ENCODE results near the gene ILF2.

The ILF2 gene

DNA sequence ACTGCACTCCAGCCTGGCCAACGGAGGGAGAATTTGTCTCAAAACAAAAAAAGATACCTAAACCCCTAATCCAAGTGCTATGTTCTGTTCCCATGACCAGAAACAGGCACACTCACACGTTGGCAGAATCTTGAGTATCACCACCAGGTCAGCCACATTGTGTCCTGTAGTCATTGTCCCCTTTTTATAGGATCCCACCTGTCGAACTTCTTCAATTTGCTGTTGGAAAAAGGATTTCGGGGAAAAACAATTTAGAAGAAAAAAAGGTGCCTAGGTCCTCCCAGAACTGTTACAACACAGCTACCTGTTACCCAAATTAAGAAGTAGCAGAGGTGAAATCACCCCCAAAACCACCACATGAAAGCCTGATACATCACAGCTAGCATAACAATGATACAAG is 3.4 kb downstream of the ILF2 start:
- Histone ChIP-seq H3K36me3 (peaks cover 83% of the 10 kb centered on the region), H3K27me3 (ENCODE audit: insufficient read depth, low read depth, severe bottlenecking) (no peaks in the 10 kb centered on the region), H3K9me3 (ENCODE audit: severe bottlenecking) (no peaks in the 10 kb centered on the region), H3K4me3 (ENCODE audit: low read depth, low read length) (no peak overlapping the region), H3K27ac (no peak overlapping the region)
- TF ChIP-seq, protein P1, sequence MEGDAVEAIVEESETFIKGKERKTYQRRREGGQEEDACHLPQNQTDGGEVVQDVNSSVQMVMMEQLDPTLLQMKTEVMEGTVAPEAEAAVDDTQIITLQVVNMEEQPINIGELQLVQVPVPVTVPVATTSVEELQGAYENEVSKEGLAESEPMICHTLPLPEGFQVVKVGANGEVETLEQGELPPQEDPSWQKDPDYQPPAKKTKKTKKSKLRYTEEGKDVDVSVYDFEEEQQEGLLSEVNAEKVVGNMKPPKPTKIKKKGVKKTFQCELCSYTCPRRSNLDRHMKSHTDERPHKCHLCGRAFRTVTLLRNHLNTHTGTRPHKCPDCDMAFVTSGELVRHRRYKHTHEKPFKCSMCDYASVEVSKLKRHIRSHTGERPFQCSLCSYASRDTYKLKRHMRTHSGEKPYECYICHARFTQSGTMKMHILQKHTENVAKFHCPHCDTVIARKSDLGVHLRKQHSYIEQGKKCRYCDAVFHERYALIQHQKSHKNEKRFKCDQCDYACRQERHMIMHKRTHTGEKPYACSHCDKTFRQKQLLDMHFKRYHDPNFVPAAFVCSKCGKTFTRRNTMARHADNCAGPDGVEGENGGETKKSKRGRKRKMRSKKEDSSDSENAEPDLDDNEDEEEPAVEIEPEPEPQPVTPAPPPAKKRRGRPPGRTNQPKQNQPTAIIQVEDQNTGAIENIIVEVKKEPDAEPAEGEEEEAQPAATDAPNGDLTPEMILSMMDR (IDR thresholded peaks at IDR 0.05; ENCODE audit: low read depth, low read length) = no peak
- no peak for DNase-seq

DNA sequence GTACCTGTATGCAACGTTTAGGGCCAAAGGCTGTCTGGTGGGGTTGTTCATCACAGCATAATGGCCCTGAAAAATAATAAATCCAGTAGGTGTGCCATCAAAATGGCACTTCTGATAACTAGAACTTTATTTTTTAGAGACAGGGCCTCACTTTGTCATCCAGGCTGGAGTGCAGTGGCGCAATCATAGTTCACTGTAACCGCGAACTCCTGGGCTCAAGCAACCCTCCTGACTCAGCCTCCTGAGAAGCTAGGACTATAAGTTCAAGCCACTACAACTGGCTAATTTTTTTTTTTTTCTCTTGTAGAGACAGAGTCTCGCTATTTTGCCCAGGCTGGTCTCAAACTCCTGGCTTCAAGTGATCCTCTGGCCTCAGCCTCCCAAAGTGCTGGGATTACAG is 7.6 kb downstream of the ILF2 start:
- Histone ChIP-seq H3K36me3 (peaks cover 90% of the 10 kb centered on the region), H3K4me3 (ENCODE audit: low read depth, low read length) (no peak overlapping the region), H3K27ac (no peak overlapping the region; the same call in 1 of the 2 replicates), H3K9me3 (ENCODE audit: severe bottlenecking) (no peaks in the 10 kb centered on the region), H3K27me3 (ENCODE audit: insufficient read depth, low read depth, severe bottlenecking) (no peaks in the 10 kb centered on the region)
- DNase-seq = no peak
- TF ChIP-seq, protein P1 (IDR thresholded peaks at IDR 0.05; ENCODE audit: low read depth, low read length) = no peak

DNA sequence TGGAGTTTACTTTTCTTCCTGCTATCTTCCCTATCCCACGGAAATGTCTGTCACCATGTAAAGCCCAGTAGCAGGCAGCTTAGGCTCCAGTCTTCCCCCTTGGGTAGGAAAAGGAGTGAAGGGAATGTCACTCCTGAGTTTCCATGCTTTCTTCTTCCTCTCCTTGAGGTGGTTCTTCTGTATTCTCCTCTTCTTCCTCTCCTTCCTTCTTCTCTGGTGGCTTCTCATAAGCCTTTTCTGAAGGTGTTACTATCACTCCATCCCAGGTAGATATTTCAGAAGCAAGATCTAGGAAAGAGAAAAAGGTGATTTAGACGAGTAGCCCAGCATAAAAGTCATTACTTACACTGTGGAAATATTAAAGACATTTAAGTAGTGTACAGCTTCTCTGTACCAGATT is 8.5 kb downstream of the ILF2 start:
- Histone ChIP-seq H3K36me3 (peaks cover 81% of the 10 kb centered on the region), H3K4me3 (ENCODE audit: low read depth, low read length) (no peak overlapping the region), H3K9me3 (ENCODE audit: severe bottlenecking) (no peaks in the 10 kb centered on the region), H3K27ac (no peak overlapping the region; the same call in 1 of the 2 replicates), H3K27me3 (ENCODE audit: insufficient read depth, low read depth, severe bottlenecking) (no peaks in the 10 kb centered on the region)
- no peak for DNase-seq
- TF ChIP-seq, protein P1 (IDR thresholded peaks at IDR 0.05; ENCODE audit: low read depth, low read length) = no peak

DNA sequence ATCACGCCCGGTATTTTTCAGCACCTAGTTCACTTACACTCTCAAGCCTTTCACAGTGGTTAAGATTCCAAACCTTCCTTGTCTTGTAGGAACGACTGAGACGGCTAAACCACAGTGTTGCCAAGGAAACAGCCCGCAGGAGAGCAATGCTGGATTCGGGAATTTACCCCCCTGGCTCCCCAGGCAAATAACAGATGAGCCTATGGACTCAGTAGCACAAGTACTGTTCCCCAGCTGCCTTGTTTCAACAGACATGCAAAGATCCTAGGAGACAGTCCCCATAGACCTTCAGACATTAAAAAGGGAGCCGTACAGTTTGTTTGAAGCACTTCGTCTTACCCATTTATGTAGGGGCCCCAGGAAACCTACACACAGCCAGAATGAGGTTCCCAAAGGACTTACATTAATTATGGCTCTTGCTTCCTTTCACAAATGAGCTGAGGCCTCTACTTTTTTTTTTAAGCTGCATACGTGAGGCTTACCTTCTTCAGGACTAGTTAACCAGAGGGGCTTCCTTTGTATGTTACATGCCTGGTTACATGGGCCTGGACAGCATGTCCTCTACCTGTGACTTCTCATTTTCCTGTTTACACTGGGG is 9.6 kb downstream of the ILF2 start:
- TF ChIP-seq, protein P1 (IDR thresholded peaks at IDR 0.05; ENCODE audit: low read depth, low read length) = no peak
- Histone ChIP-seq H3K9me3 (ENCODE audit: severe bottlenecking) (no peaks in the 10 kb centered on the region), H3K27me3 (ENCODE audit: insufficient read depth, low read depth, severe bottlenecking) (no peaks in the 10 kb centered on the region), H3K4me3 (ENCODE audit: low read depth, low read length) (no peak overlapping the region), H3K27ac (peak overlapping the region; percentile 9), H3K36me3 (peaks cover 70% of the 10 kb centered on the region)
- no peak for DNase-seq

DNA sequence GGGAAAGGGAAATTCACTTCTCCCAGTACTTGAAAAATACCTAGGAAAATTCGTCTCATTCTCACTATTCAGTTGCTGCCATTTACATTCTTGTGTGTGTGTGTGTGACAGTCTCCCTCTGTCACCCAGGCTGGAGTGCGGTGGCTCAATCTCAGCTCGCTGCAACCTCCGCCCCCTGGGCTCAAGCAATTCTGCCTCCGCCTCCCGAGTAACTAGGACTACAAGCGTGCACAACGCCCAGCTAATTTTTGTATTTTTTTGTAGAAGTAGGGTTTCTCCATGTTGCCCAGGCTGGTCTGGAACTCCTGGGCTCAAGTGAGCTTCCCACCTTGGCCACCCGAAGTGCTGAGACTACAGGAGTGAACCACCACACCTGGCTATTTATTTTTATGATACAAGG is 11.1 kb downstream of the ILF2 start:
- Histone ChIP-seq H3K27ac (peak overlapping the region; percentile 96), H3K4me3 (ENCODE audit: low read depth, low read length) (peak overlapping the region; percentile 67)
- TF ChIP-seq, protein P1 (IDR thresholded peaks at IDR 0.05; ENCODE audit: low read depth, low read length) = no peak

DNA sequence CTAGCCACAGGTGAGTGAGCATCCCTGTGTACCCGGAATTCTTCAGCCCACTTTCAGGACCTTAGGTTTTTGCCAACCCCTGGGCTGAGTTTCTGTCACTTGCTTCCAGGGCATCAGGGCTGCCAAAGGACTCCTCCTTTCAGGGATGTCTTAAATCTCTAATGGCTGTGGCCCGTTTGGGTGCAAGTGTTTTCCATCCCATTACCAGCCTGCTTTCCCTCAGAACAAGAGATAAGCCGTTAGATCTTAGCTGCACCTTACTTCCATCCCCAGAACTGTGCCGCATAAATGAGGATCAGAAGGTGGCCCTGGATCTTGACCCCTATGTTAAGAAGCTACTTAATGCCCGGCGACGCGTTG is 11.6 kb downstream of the ILF2 start:
- no peak for DNase-seq
- peaks cover 49% of the 10 kb centered on the region for H3K36me3 ChIP-seq
- H3K9me3 ChIP-seq (ENCODE audit: severe bottlenecking) = no peaks in the 10 kb centered on the region
- TF ChIP-seq, protein P1 (IDR thresholded peaks at IDR 0.05; ENCODE audit: low read depth, low read length) = no peak
- H3K27ac ChIP-seq = peak overlapping the region; percentile 96
- peak overlapping the region; percentile 67 for H3K4me3 ChIP-seq (ENCODE audit: low read depth, low read length)
- no peaks in the 10 kb centered on the region for H3K27me3 ChIP-seq (ENCODE audit: insufficient read depth, low read depth, severe bottlenecking)

More for the DNA sequence above, 11.1 kb downstream of the ILF2 start:
- Histone ChIP-seq H3K9me3 (ENCODE audit: severe bottlenecking) (no peaks in the 10 kb centered on the region), H3K27me3 (ENCODE audit: insufficient read depth, low read depth, severe bottlenecking) (no peaks in the 10 kb centered on the region), H3K36me3 (peaks cover 54% of the 10 kb centered on the region)
- no peak for DNase-seq

All from WERI-Rb-1 (cell line).